SK-N-SH (cell line): ENCODE data around the gene CDHR2. TPM values are rescaled to one million over a fixed set of nuclear protein-coding genes. Genes with fewer than 3 reads are reported as not detected.

Experiments
- CTCF ChIA-PET: fragments of 300-600, 350-600 bp; formaldehyde crosslinking; extraction: SDS; loops from one replicate; lab custom pipeline; 2021; lab: Yijun Ruan, JAX
- POLR2A ChIA-PET: fragments of 350-600 bp; sonication (Branson Sonifier 250); formaldehyde crosslinking; extraction: SDS; loops from one replicate; lab custom pipeline; 2020; ENCODE audit warnings: antibody characterized with exemption, inconsistent platforms; lab: Yijun Ruan, JAX
- DNase-seq: peaks from one replicate; pipeline ENCODE4 v3.0.0; 2012
- H2AFZ ChIP-seq: fragments of 200-600 bp; sonication (generic); 2 replicates; pipeline ENCODE4 v1.8.1; 2016; ENCODE audit warnings: antibody characterized with exemption, mild to moderate bottlenecking, low read depth
- H3F3A ChIP-seq: fragments of 200-600 bp; sonication (generic); replicated peaks from 2 replicates; pipeline ENCODE3; 2016; ENCODE audit warnings: antibody characterized with exemption, mild to moderate bottlenecking; ENCODE audit not compliant: insufficient read depth
- H3K27ac ChIP-seq, 2 experiments: fragments of 200-500 bp in 1 of 2; fragments of 200-600 bp in 1 of 2; sonication (Bioruptor generic) in 1 of 2; sonication (generic), shearing (Covaris generic) in 1 of 2; 2 replicates each; pipeline versions ENCODE4 v1.5.1 to v1.6.1; 2014 to 2016; ENCODE audit warnings: low read depth in 2 of 2, inconsistent platforms in 1 of 2, low read length in 1 of 2, mild to moderate bottlenecking in 1 of 2, mixed read lengths in 1 of 2
- H3K27me3 ChIP-seq: fragments of 200-600 bp; sonication (generic), shearing (Covaris generic); 2 replicates; pipeline ENCODE4 v1.6.1; 2016; ENCODE audit warnings: mixed run types; ENCODE audit not compliant: insufficient read depth
- H3K36me3 ChIP-seq, 2 experiments: fragments of 200-500 bp in 1 of 2; fragments of 200-600 bp in 1 of 2; sonication (Bioruptor generic) in 1 of 2; sonication (generic) in 1 of 2; replicated peaks in 1 of 2; 2 replicates each; pipeline versions ENCODE3 to v1.5.1; 2014 to 2016; ENCODE audit warnings: low read length in 1 of 2, mild to moderate bottlenecking in 1 of 2; ENCODE audit not compliant: insufficient read depth in 2 of 2, control insufficient read depth in 1 of 2
- H3K4me1 ChIP-seq, 2 experiments: fragments of 200-500 bp in 1 of 2; fragments of 200-600 bp in 1 of 2; sonication (Bioruptor generic) in 1 of 2; sonication (generic), shearing (Covaris generic) in 1 of 2; 2 replicates each; pipeline versions ENCODE4 v1.5.1 to v1.6.1; 2014 to 2016; ENCODE audit warnings: low read depth in 1 of 2, low read length in 1 of 2, mixed run types in 1 of 2; ENCODE audit not compliant: insufficient read depth in 2 of 2, control insufficient read depth in 1 of 2
- H3K4me2 ChIP-seq: fragments of 200-600 bp; sonication (generic), shearing (Covaris generic); 2 replicates; pipeline ENCODE4 v1.6.1; 2017; ENCODE audit warnings: mixed run types
- H3K4me3 ChIP-seq, 2 experiments: fragments of 200-500 bp in 1 of 2; fragments of 200-600 bp in 1 of 2; sonication (Bioruptor generic) in 1 of 2; sonication (generic), shearing (Covaris generic) in 1 of 2; 2 replicates each; pipeline versions ENCODE4 v1.5.1 to v1.8.1; 2014 to 2016; ENCODE audit warnings: low read depth in 2 of 2, inconsistent platforms in 1 of 2, low read length in 1 of 2, mild to moderate bottlenecking in 1 of 2, mixed read lengths in 1 of 2, moderate library complexity in 1 of 2
- H3K79me2 ChIP-seq: fragments of 200-600 bp; sonication (generic); 2 replicates; pipeline ENCODE4 v1.8.1; 2017; ENCODE audit warnings: mild to moderate bottlenecking; ENCODE audit not compliant: insufficient read depth
- H3K9ac ChIP-seq: fragments of 200-600 bp; sonication (generic); 2 replicates; pipeline ENCODE4 v1.6.1; 2017; ENCODE audit warnings: mixed run types
- H3K9me2 ChIP-seq: fragments of 200-600 bp; sonication (generic); 2 replicates; pipeline ENCODE4 v1.6.1; 2017; ENCODE audit warnings: mixed run types
- H3K9me3 ChIP-seq: fragments of 200-600 bp; sonication (generic); 2 replicates; pipeline ENCODE4 v1.6.1; 2017; ENCODE audit warnings: mixed run types, mild to moderate bottlenecking, moderate library complexity
- H4K20me1 ChIP-seq: fragments of 200-600 bp; sonication (generic); 2 replicates; pipeline ENCODE4 v1.6.1; 2017; ENCODE audit warnings: mild to moderate bottlenecking, mixed run types; ENCODE audit not compliant: insufficient read depth
- CHD2 ChIP-seq: fragments of 150-350 bp; IDR thresholded peaks from 2 replicates; pipeline ENCODE4 v1.6.1; 2018; ENCODE audit warnings: low read length; ENCODE audit not compliant: partially characterized antibody
- EP300 ChIP-seq, 2 experiments: IDR thresholded peaks; 2 replicates each; pipeline versions ENCODE4 v1.4.0 to v1.6.1; 2012; ENCODE audit warnings: borderline replicate concordance in 1 of 2, low read depth in 1 of 2, low read length in 1 of 2
- EZH2phosphoT487 ChIP-seq: fragments of 200-600 bp; sonication (generic); IDR thresholded peaks from 2 replicates; pipeline ENCODE4 v1.6.1; 2017; ENCODE audit warnings: low read depth, mixed run types, mild to moderate bottlenecking, antibody characterized with exemption, moderate library complexity, borderline replicate concordance
- FOXJ3 ChIP-seq: sonication (generic); formaldehyde crosslinking; IDR thresholded peaks from 2 replicates; pipeline ENCODE4 v1.5.1; 2020; ENCODE audit warnings: mild to moderate bottlenecking, missing genetic modification reagents
- FOXM1 ChIP-seq: IDR thresholded peaks from 2 replicates; pipeline ENCODE4 v1.4.0; 2012; ENCODE audit warnings: low read depth, mild to moderate bottlenecking
- GATA2 ChIP-seq: sonication (generic); formaldehyde crosslinking; IDR thresholded peaks from 2 replicates; pipeline ENCODE4 v1.5.0; 2020; ENCODE audit warnings: mild to moderate bottlenecking, missing genetic modification reagents
- JUND ChIP-seq: IDR thresholded peaks from 2 replicates; pipeline ENCODE4 v1.4.0; 2012
- MEF2A ChIP-seq: IDR thresholded peaks from 2 replicates; pipeline ENCODE4 v1.4.0; 2012; ENCODE audit warnings: low read depth, borderline replicate concordance
- MXI1 ChIP-seq: IDR thresholded peaks from 2 replicates; pipeline ENCODE4 v1.6.1; 2012; ENCODE audit warnings: mild to moderate bottlenecking, low read depth, low read length, improper control_type of control experiment
- NRF1 ChIP-seq: IDR thresholded peaks from 2 replicates; pipeline ENCODE4 v1.6.1; 2012; ENCODE audit warnings: low read depth, mild to moderate bottlenecking, low read length
- PBX3 ChIP-seq: IDR thresholded peaks from 2 replicates; pipeline ENCODE4; 2012
- RCOR1 ChIP-seq: fragments of 150-350 bp; IDR thresholded peaks from 2 replicates; pipeline ENCODE4 v1.6.1; 2017; ENCODE audit warnings: antibody characterized with exemption, low read length
- REST ChIP-seq: IDR thresholded peaks from 2 replicates; pipeline ENCODE4 v1.6.1; 2012; ENCODE audit warnings: mild to moderate bottlenecking, low read depth, low read length, moderate library complexity
- RFX5 ChIP-seq: IDR thresholded peaks from 2 replicates; pipeline ENCODE4 v1.6.1; 2012; ENCODE audit warnings: mild to moderate bottlenecking, improper control_type of control experiment, low read length
- RXRA ChIP-seq: IDR thresholded peaks from 2 replicates; pipeline ENCODE4 v1.4.0; 2012; ENCODE audit warnings: low read depth, mild to moderate bottlenecking, borderline replicate concordance
- SMC3 ChIP-seq: IDR thresholded peaks from 2 replicates; pipeline ENCODE4 v1.6.1; 2012; ENCODE audit warnings: low read depth, low read length, improper control_type of control experiment
- TCF12 ChIP-seq: IDR thresholded peaks from 2 replicates; pipeline ENCODE4 v1.4.0; 2012
- TEAD4 ChIP-seq: IDR thresholded peaks from 2 replicates; pipeline ENCODE4 v1.4.0; 2012; ENCODE audit warnings: mild to moderate bottlenecking, borderline replicate concordance; ENCODE audit not compliant: insufficient read depth
- WGBS: methylation state at CpG from one replicate; pipeline ENCODE4 v1.1.6; 2017; ENCODE audit warnings: low lambda C conversion rate; 5-methylcytosine and 5-hydroxymethylcytosine counted together
- polyA plus RNA-seq, 3 experiments: library from polyadenylated mRNA; depleted of rRNA; stranded (reverse); fragments of >200 nt; gene quantifications; 2 replicates each; pipeline ENCODE4 v1.2.3, GENCODE V29; 2012
- TF ChIP-seq, protein P1 (sequence below): fragments of 200-600 bp; sonication (generic); IDR thresholded peaks from 2 replicates; pipeline ENCODE4 v1.6.1; 2017; ENCODE audit warnings: antibody characterized with exemption, mild to moderate bottlenecking, moderate library complexity
- TF ChIP-seq, protein P2 (sequence below): fragments of 150-350 bp; IDR thresholded peaks from 2 replicates; pipeline ENCODE4 v1.6.1; 2017; ENCODE audit warnings: antibody characterized with exemption, low read length, low read depth, borderline replicate concordance

CDHR2 gene
- polyA plus RNA-seq, 1 of the 3 experiments (the other 2 are of a cell fraction): not detected

GRCh38 chr5:176596069-176596644, 47.0 kb downstream of the CDHR2 start:
- Histone ChIP-seq H3K9me2 (no peaks in the 10 kb centered on the region), H3K79me2 (no peaks in the 10 kb centered on the region), H3K9me3 (no peaks in the 10 kb centered on the region), H3F3A (no peaks in the 10 kb centered on the region), H3K4me1 (no peaks in the 10 kb centered on the region), H3K4me2 (no peak overlapping the region), H2AFZ (no peak overlapping the region), H3K36me3 (peaks cover 0 to 8% of the 10 kb centered on the region in 2 experiments), H3K9ac (no peak overlapping the region), H3K27me3 (no peaks in the 10 kb centered on the region), H3K27ac (no peak overlapping the region), H4K20me1 (no peaks in the 10 kb centered on the region), H3K4me3 (no peak overlapping the region)
- TF ChIP-seq EP300 (IDR thresholded peaks at IDR 0.05; ENCODE audit: borderline replicate concordance in 1 of 2, low read depth in 1 of 2, low read length in 1 of 2): no peak
- TF ChIP-seq REST: no peak
- TF ChIP-seq FOXM1: no peak
- no peak for TF ChIP-seq MXI1
- TF ChIP-seq PBX3: no peak
- TF ChIP-seq RFX5: no peak
- TF ChIP-seq TEAD4: no peak
- TF ChIP-seq JUND: no peak
- TF ChIP-seq FOXJ3 (CRISPR knock-in tag): no peak
- no peak for TF ChIP-seq NRF1
- TF ChIP-seq SMC3: no peak
- no peak for TF ChIP-seq RXRA
- TF ChIP-seq TCF12: no peak
- TF ChIP-seq, protein P1, sequence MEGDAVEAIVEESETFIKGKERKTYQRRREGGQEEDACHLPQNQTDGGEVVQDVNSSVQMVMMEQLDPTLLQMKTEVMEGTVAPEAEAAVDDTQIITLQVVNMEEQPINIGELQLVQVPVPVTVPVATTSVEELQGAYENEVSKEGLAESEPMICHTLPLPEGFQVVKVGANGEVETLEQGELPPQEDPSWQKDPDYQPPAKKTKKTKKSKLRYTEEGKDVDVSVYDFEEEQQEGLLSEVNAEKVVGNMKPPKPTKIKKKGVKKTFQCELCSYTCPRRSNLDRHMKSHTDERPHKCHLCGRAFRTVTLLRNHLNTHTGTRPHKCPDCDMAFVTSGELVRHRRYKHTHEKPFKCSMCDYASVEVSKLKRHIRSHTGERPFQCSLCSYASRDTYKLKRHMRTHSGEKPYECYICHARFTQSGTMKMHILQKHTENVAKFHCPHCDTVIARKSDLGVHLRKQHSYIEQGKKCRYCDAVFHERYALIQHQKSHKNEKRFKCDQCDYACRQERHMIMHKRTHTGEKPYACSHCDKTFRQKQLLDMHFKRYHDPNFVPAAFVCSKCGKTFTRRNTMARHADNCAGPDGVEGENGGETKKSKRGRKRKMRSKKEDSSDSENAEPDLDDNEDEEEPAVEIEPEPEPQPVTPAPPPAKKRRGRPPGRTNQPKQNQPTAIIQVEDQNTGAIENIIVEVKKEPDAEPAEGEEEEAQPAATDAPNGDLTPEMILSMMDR: no peak
- TF ChIP-seq, protein P2, sequence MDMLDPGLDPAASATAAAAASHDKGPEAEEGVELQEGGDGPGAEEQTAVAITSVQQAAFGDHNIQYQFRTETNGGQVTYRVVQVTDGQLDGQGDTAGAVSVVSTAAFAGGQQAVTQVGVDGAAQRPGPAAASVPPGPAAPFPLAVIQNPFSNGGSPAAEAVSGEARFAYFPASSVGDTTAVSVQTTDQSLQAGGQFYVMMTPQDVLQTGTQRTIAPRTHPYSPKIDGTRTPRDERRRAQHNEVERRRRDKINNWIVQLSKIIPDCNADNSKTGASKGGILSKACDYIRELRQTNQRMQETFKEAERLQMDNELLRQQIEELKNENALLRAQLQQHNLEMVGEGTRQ: no peak
- TF ChIP-seq RCOR1: no peak
- TF ChIP-seq EZH2phosphoT487: no peak
- no peak for TF ChIP-seq MEF2A
- no peak for TF ChIP-seq CHD2
- TF ChIP-seq GATA2 (CRISPR knock-in tag): no peak
- POLR2A ChIA-PET: no interaction called here
- 95% methylated on average over 20 of the region's 23 CpGs for WGBS
- CTCF ChIA-PET: interaction anchor here (1.2 kb wide), 1 partner anchor 23 kb away, joined by 4 read pairs; no protein-coding TSS in a partner anchor
- DNase-seq: no peak
